ENCODE results near the gene EXOC5.
"Not testable (repeated sequence)": the region's sequence is repeated elsewhere in the genome, so short reads cannot be mapped to it uniquely, and the experiment has no call there.

EXOC5 gene

GRCh38 chr14:57268161-57269069, at the start of gene EXOC5, which contains the start of gene AP5M1:
TSS of gene EXOC5 (minus strand) at chr14:57268905. CDS start at chr14:57268648, 257 bp downstream.
TSS of gene AP5M1 (plus strand) at chr14:57268971. CDS start at chr14:57269315, 344 bp downstream.
- peak; percentile 63 for DNase-seq (ENCODE audit: low read depth)

GRCh38 chr14:57317248-57317833, 48.6 kb upstream of the EXOC5 start:
- peak; percentile 14 for DNase-seq (ENCODE audit: low read depth)

GRCh38 chr14:57314396-57315089, 45.8 kb upstream of the EXOC5 start:
- no peak for DNase-seq (ENCODE audit: low read depth)

- DNase-seq (ENCODE audit: low read depth): no peak
Measured at GRCh38 chr14:57302883-57303282, 34.2 kb upstream of the EXOC5 start.

- no peak for DNase-seq (ENCODE audit: low read depth)
Measured at GRCh38 chr14:57299511-57299910, 30.8 kb upstream of the EXOC5 start.

- DNase-seq (ENCODE audit: low read depth): no peak
Measured at GRCh38 chr14:57297852-57298251, 29.1 kb upstream of the EXOC5 start.

GRCh38 chr14:57295239-57295638, 26.5 kb upstream of the EXOC5 start:
- no peak for DNase-seq (ENCODE audit: low read depth)

GRCh38 chr14:57293866-57294837, 25.4 kb upstream of the EXOC5 start:
- no peak for DNase-seq (ENCODE audit: low read depth)

- DNase-seq (ENCODE audit: low read depth): no peak
Measured at GRCh38 chr14:57291692-57292647, 23.3 kb upstream of the EXOC5 start.

GRCh38 chr14:57290751-57291150, 22.0 kb upstream of the EXOC5 start:
- DNase-seq (ENCODE audit: low read depth): no peak

GRCh38 chr14:57287745-57288144, 19.0 kb upstream of the EXOC5 start:
- DNase-seq (ENCODE audit: low read depth): no peak

- no peak for DNase-seq (ENCODE audit: low read depth)
Measured at GRCh38 chr14:57277062-57277461, 8.4 kb upstream of the EXOC5 start.

- DNase-seq (ENCODE audit: low read depth): no peak
Measured at GRCh38 chr14:57275023-57275664, 6.4 kb upstream of the EXOC5 start.

- no peak for DNase-seq (ENCODE audit: low read depth)
Measured at GRCh38 chr14:57274551-57274950, 5.8 kb upstream of the EXOC5 start.

GRCh38 chr14:57273236-57273635, 4.5 kb upstream of the EXOC5 start:
- no peak for DNase-seq (ENCODE audit: low read depth)

GRCh38 chr14:57266065-57266464, 2.6 kb downstream of the EXOC5 start:
- no peak for DNase-seq (ENCODE audit: low read depth)

- DNase-seq (ENCODE audit: low read depth): no peak
Measured at GRCh38 chr14:57262117-57262516, 6.6 kb downstream of the EXOC5 start.

- DNase-seq (ENCODE audit: low read depth): no peak
Measured at GRCh38 chr14:57261604-57262003, 7.1 kb downstream of the EXOC5 start.

- no peak for DNase-seq (ENCODE audit: low read depth)
Measured at GRCh38 chr14:57259672-57260071, 9.0 kb downstream of the EXOC5 start.

GRCh38 chr14:57258221-57258620, 10.5 kb downstream of the EXOC5 start:
- not testable (repeated sequence) for DNase-seq (ENCODE audit: low read depth)
